Transverse colon (tissue), 3 donors: ENCODE results near the gene CYP19A1.

Experiments used
- CTCF ChIP-seq, 5 experiments: fragments of 200-600 bp in 3 of 5; fragments of 450-650 bp in 2 of 5; sonication (generic) in 3 of 5; IDR thresholded peaks; 1 replicate in 2 of 5; 2 replicates in 3 of 5; pipeline ENCODE4 v1.5.1; 2016 to 2017; ENCODE audit warnings: antibody characterized with exemption in 5 of 5, inconsistent platforms in 3 of 5, mild to moderate bottlenecking in 2 of 5, moderate library complexity in 1 of 5
- POLR2A ChIP-seq: fragments of 450-650 bp; IDR thresholded peaks from one replicate; pipeline ENCODE4 v1.6.1; 2016; ENCODE audit warnings: antibody characterized with exemption, mild to moderate bottlenecking, moderate library complexity

- TF ChIP-seq CTCF (IDR thresholded peaks at IDR 0.05) (no peak), POLR2A (no peak)
Observed at GRCh38 chr15:51270706-51271105, 67.7 kb downstream of the CYP19A1 start.
